Liver (tissue), 9 donors: ENCODE results near the gene MARK3. TPM values are rescaled to one million over a fixed set of nuclear protein-coding genes. Genes with fewer than 3 reads are reported as not detected.
A peak's percentile ranks its signal among the peaks of the same experiment; 100 is the strongest.
"Not testable (repeated sequence)": the region's sequence is repeated elsewhere in the genome, so short reads cannot be mapped to it uniquely, and the experiment has no call there.

ENCODE experiments used
- DNase-seq: peaks from one replicate; pipeline ENCODE4 v3.0.0-alpha.2; 2017; ENCODE audit warnings: low spot score
- H3K27ac ChIP-seq, 2 donors: one replicate each; pipeline ENCODE4 v1.7.0; 2013; ENCODE audit warnings: inconsistent platforms in 2 of 2, low read length in 2 of 2, control low read depth in 1 of 2, low read depth in 1 of 2, mild to moderate bottlenecking in 1 of 2
- H3K27me3 ChIP-seq, 4 donors: one replicate each; pipeline versions ENCODE4 v1.6.1 to v1.7.0; 2013; ENCODE audit warnings: low read length in 3 of 4, inconsistent platforms in 1 of 4, mild to moderate bottlenecking in 1 of 4, moderate library complexity in 1 of 4; ENCODE audit not compliant: control insufficient read depth in 4 of 4, insufficient read depth in 4 of 4
- H3K36me3 ChIP-seq, 4 donors: one replicate each; pipeline versions ENCODE4 v1.6.1 to v1.7.0; 2013; ENCODE audit warnings: low read length in 3 of 4, mild to moderate bottlenecking in 3 of 4, low read depth in 1 of 4, moderate library complexity in 1 of 4; ENCODE audit not compliant: control insufficient read depth in 4 of 4, insufficient read depth in 3 of 4
- H3K4me1 ChIP-seq, 4 donors: one replicate each; pipeline versions ENCODE4 v1.6.1 to v1.7.0; 2013; ENCODE audit warnings: low read length in 3 of 4, mild to moderate bottlenecking in 3 of 4, moderate library complexity in 1 of 4; ENCODE audit not compliant: control insufficient read depth in 4 of 4, insufficient read depth in 4 of 4
- H3K4me3 ChIP-seq, 3 donors: one replicate each; pipeline versions ENCODE4 v1.6.1 to v1.7.0; 2013; ENCODE audit warnings: low read length in 3 of 3, control low read depth in 1 of 3, low read depth in 1 of 3, mild to moderate bottlenecking in 1 of 3
- H3K9ac ChIP-seq, 2 donors: one replicate each; pipeline ENCODE4 v1.7.0; 2013; ENCODE audit warnings: low read length in 2 of 2, mild to moderate bottlenecking in 2 of 2, moderate library complexity in 2 of 2, control low read depth in 1 of 2, low read depth in 1 of 2
- H3K9me3 ChIP-seq, 4 donors: one replicate each; pipeline versions ENCODE4 v1.6.1 to v1.7.0; 2013; ENCODE audit warnings: low read length in 3 of 4; ENCODE audit not compliant: control insufficient read depth in 4 of 4
- FOXA2 ChIP-seq: IDR thresholded peaks from 2 replicates; pipeline ENCODE4 v1.6.1; 2016; ENCODE audit warnings: antibody characterized with exemption
- HNF4A ChIP-seq, 2 donors: conservative IDR thresholded peaks; 2 replicates each; pipeline ENCODE4 v1.6.1; 2016; ENCODE audit warnings: antibody characterized with exemption in 2 of 2, mild to moderate bottlenecking in 2 of 2
- HNF4G ChIP-seq: IDR thresholded peaks from 2 replicates; pipeline ENCODE4 v1.6.1; 2016; ENCODE audit warnings: antibody characterized with exemption
- JUND ChIP-seq, 2 donors: IDR thresholded peaks; 2 replicates each; pipeline ENCODE4 v1.6.1; 2016; ENCODE audit warnings: antibody characterized with exemption in 2 of 2
- NR2F2 ChIP-seq: IDR thresholded peaks from 2 replicates; pipeline ENCODE4 v1.6.1; 2016; ENCODE audit warnings: antibody characterized with exemption
- RAD21 ChIP-seq, 2 donors: IDR thresholded peaks; 2 replicates each; pipeline ENCODE4 v1.6.1; 2016; ENCODE audit warnings: antibody characterized with exemption in 2 of 2, mild to moderate bottlenecking in 2 of 2
- REST ChIP-seq: IDR thresholded peaks from 2 replicates; pipeline ENCODE4 v1.6.1; 2016; ENCODE audit warnings: antibody characterized with exemption, mild to moderate bottlenecking
- SP1 ChIP-seq: IDR thresholded peaks from 2 replicates; pipeline ENCODE4 v1.6.1; 2018; ENCODE audit warnings: antibody characterized with exemption, mild to moderate bottlenecking
- TAF1 ChIP-seq: conservative IDR thresholded peaks from 2 replicates; pipeline ENCODE4 v1.6.1; 2016; ENCODE audit warnings: antibody characterized with exemption, mild to moderate bottlenecking
- ZBTB33 ChIP-seq: IDR thresholded peaks from 2 replicates; pipeline ENCODE4 v1.6.1; 2016; ENCODE audit warnings: antibody characterized with exemption
- WGBS: extraction: QIAGEN DNeasy Blood & Tissue Kit; methylation state at CpG from one replicate; pipeline ENCODE4 v1.1.7; 2013; 5-methylcytosine and 5-hydroxymethylcytosine counted together
- polyA plus RNA-seq, 2 donors: library from polyadenylated mRNA; stranded (reverse) in 1 of 2; unstranded in 1 of 2; fragments of 200-250 nt in 1 of 2; fragments of >200 nt in 1 of 2; fragmentation: Nextera tagmentation in 1 of 2; extraction: Ambion mirVana in 1 of 2; gene quantifications; one replicate each; pipeline versions ENCODE4 v1.2.1 to v1.2.3, GENCODE V29; 2013 to 2015
- total RNA-seq, 2 donors: library from RNA; depleted of rRNA; stranded (reverse); fragments of >200 nt; gene quantifications; one replicate each; pipeline ENCODE4 v1.2.3, GENCODE V29; 2014
- donor health status: healthy.
- donor health status: healthy.
- donor health status: healthy.
- donor health status: healthy.
- donor health status: healthy.

Gene MARK3
- total and polyA plus RNA-seq, 4 donors = 14.1 to 86.0 (median 33.0) TPM

- DNase-seq = no peak
- Histone ChIP-seq H3K9me3 (no peaks in the 10 kb centered on the region), H3K27me3 (no peaks in the 10 kb centered on the region), H3K36me3 (no peaks in the 10 kb centered on the region), H3K4me1 (peaks cover 0 to 2% (median 0%) of the 10 kb centered on the region in 4 donors), H3K9ac (no peak overlapping the region), H3K4me3 (no peak overlapping the region), H3K27ac (no peak overlapping the region)
- TF ChIP-seq ZBTB33 (no peak), HNF4A (conservative IDR thresholded peaks at IDR 0.05) (no peak), SP1 (no peak), HNF4G (no peak), FOXA2 (no peak), REST (no peak), RAD21 (IDR thresholded peaks at IDR 0.05) (peak in 1 of 2 donors; percentile 9)
- WGBS = 53% methylated on average over 9 of the region's 9 CpGs
Observed at GRCh38 chr14:103356024-103356682, 29.1 kb upstream of the MARK3 start.

GRCh38 chr14:103357552-103357951, 27.7 kb upstream of the MARK3 start:
- DNase-seq, H3K27ac ChIP-seq, H3K36me3 ChIP-seq, H3K4me3 ChIP-seq, H3K27me3 ChIP-seq, H3K9me3 ChIP-seq, H3K4me1 ChIP-seq, H3K9ac ChIP-seq: not testable (repeated sequence)
- 92% methylated on average over 10 of the region's 10 CpGs for WGBS

- no peaks in the 10 kb centered on the region for H3K36me3 ChIP-seq
- DNase-seq = peak; percentile 70
- TF ChIP-seq NR2F2 (no peak), FOXA2 (no peak), SP1 (no peak), HNF4A (conservative IDR thresholded peaks at IDR 0.05) (no peak), JUND (IDR thresholded peaks at IDR 0.05) (no peak), TAF1 (no peak)
- H3K4me3 ChIP-seq = no peak overlapping the region
- H3K27ac ChIP-seq = no peak overlapping the region
- no peak overlapping the region for H3K9ac ChIP-seq
- peaks cover 0 to 2% (median 0%) of the 10 kb centered on the region in 4 donors for H3K4me1 ChIP-seq
- H3K9me3 ChIP-seq = peaks cover 0 to 3% (median 1%) of the 10 kb centered on the region in 4 donors
- 89% methylated on average over 7 of the region's 7 CpGs for WGBS
- H3K27me3 ChIP-seq = no peaks in the 10 kb centered on the region
Observed at GRCh38 chr14:103360548-103360947, 24.7 kb upstream of the MARK3 start.
